ENCODE results near the gene SLC5A5. TPM values are rescaled to one million over a fixed set of nuclear protein-coding genes. Genes with fewer than 3 reads are reported as not detected.
A peak's percentile ranks its signal among the peaks of the same experiment; 100 is the strongest.
"Not testable (repeated sequence)": the region's sequence is repeated elsewhere in the genome, so short reads cannot be mapped to it uniquely, and the experiment has no call there.

The SLC5A5 gene
- total RNA-seq, 1 donor from 2014 or later: not detected

GRCh38 chr19:17866312-17866963 is 5.3 kb upstream of the SLC5A5 start:
- intact Hi-C loops (cut with DNase I): no loop called here
- no peak for DNase-seq (ENCODE audit: missing footprints)
- no peak for ATAC-seq

GRCh38 chr19:17866964-17867486 is 4.7 kb upstream of the SLC5A5 start:
- DNase-seq (ENCODE audit: missing footprints): peak; percentile 56
- intact Hi-C loops (cut with DNase I): no loop called here

GRCh38 chr19:17868669-17869068 is 3.1 kb upstream of the SLC5A5 start:
- ATAC-seq (no peak), DNase-seq (ENCODE audit: missing footprints) (peak; percentile 6)
- intact Hi-C loops (cut with DNase I): no loop called here

More at GRCh38 chr19:17866964-17867486, 4.7 kb upstream of the SLC5A5 start:
- ATAC-seq: no peak

- ATAC-seq (no peak), DNase-seq (ENCODE audit: missing footprints) (peak; percentile 2)
- intact Hi-C loops (cut with DNase I): no loop called here
Observed at GRCh38 chr19:17869114-17869608, 2.6 kb upstream of the SLC5A5 start.

DNA sequence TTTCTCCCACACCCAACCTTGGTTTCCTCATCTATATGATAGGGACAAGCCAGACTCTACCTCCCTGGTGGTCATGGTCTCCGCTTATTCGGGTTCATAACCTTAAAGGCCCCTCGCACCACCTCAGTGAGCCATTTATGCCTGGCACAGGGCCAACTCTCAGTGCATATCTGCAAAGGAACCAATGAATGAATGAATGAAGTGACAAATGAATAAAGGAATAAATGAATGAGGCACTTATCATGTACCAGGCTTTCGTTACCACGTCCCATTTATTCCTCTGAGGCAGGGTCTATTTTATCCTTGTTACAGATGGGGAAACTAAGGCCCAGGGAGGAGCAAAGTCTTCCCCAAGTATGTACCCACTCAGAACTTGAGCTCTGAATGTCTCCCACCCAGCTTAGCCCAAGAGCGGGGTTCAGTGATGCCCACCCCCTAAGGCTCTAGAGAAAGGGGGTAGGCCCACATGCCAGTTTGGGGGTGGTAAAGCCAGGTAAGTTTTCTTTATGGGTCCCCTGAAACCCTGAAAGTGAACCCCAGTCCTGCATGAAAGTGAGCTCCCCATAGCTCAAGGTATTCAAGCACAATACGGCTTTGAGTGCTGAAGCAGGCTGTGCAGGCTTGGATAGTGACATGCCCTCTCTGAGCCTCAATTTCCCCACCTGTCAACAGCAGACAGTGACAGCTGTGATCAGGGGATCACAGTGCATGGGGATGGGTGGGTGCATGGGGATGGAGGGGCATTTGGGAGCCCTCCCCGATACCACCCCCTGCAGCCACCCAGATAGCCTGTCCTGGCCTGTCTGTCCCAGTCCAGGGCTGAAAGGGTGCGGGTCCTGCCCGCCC is 490 bp upstream of the SLC5A5 start:
- intact Hi-C loops (cut with DNase I): no loop called here
- DNase-seq (ENCODE audit: missing footprints) (peak; percentile 9), ATAC-seq (no peak)

GRCh38 chr19:17872251-17873001 is 681 bp downstream of the SLC5A5 start:
- peak; percentile 67 for DNase-seq (ENCODE audit: missing footprints)
- no peak for ATAC-seq
- intact Hi-C loops (cut with DNase I): no loop called here

DNA sequence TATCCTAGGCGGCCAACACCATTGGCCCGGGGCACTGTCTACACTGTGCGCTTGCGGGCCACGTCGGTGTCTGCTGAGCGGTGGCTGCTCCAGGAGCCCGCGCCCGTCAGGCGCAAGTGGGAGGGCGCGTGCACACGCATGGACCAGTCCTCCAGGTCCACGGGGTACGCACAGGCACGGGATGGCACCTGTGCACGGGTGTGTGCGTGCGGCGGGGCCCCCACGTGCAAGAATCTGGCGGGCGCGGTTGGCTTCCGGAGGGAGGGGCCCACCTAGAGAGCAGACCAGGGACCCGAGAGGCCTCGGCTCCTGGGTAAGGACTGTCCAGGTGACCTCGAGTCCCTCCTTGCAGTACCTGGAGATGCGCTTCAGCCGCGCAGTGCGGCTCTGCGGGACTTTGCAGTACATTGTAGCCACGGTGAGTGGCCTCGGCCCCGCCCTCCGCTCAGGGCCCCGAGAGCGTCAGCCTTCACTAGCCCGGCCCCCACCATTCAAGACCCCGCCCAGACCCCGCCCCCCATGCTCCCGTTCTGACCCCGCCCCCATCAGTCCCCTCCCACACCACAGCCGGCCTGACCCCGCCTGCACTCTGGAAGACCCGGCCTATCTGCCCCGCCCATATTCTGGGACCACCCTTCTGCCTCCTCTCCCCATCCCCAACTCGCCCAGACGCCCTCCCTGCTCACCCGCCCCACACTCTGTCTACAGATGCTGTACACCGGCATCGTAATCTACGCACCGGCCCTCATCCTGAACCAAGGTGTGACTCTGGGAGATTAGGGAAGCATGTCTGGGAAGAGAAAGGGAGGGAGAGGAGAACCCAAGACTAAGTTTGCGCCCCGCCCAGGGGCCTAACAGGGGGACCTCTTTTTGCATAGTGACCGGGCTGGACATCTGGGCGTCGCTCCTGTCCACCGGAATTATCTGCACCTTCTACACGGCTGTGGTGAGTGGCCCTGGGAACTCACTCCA is 2.3 kb downstream of the SLC5A5 start:
- DNase-seq (ENCODE audit: missing footprints) (peak; percentile 54), ATAC-seq (no peak)
- intact Hi-C loops (cut with DNase I): no loop called here

DNA sequence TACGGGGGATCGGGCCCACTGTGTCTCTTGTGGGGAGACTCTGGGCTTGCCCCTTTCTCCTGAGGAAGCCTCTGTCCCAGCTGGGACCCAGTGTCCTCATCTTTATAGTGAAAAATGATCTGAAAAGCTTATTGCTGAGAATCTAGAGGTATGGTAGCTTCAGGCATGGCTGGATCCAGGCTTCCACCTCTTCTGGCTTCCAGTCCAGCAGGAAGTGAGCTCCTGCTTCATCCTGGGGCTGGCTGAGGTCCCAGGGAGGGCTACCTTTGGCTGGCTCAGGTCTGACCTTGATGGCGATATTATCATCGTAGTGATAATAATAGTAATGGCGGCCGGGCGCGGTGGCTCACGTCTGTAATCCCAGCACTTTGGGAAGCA is 3.0 kb downstream of the SLC5A5 start:
- ATAC-seq (no peak), DNase-seq (ENCODE audit: missing footprints) (peak; percentile 32)
- intact Hi-C loops (cut with DNase I): no loop called here

DNA sequence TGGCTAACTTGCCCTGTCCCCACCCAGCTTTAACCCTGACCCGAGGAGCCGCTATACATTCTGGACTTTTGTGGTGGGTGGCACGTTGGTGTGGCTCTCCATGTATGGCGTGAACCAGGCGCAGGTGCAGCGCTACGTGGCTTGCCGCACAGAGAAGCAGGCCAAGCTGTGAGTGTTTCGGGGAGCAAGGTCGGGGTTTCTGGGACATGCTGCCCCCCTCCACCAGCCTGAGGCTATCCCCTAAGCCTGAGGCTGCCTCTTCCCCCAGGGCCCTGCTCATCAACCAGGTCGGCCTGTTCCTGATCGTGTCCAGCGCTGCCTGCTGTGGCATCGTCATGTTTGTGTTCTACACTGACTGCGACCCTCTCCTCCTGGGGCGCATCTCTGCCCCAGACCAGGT is 6.0 kb downstream of the SLC5A5 start:
- DNase-seq (ENCODE audit: missing footprints) (peak; percentile 58), ATAC-seq (no peak)
- intact Hi-C loops (cut with DNase I): no loop called here

DNA sequence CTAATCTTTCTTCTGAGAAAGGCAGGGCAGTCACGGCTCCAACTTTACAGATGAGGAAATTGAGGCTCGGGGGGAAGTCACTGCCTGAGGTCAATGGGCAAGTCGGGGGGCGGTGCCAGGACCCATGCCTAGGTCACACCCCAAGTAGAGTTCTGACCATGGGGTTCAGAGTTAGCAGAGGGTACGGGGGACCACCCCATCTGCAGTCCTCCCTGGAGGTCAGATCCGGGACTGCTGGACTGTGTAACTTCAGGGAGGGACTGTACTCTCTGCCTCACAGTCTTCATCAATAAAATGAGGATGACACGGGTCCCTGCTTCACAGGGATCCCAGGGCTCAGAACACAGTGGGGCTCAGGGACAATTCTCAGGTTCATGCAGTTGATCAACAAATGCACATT is 7.7 kb downstream of the SLC5A5 start:
- DNase-seq (ENCODE audit: missing footprints) (peak; percentile 7), ATAC-seq (no peak)
- intact Hi-C loops (cut with DNase I): no loop called here

- DNase-seq (ENCODE audit: missing footprints) (peak; percentile 22), ATAC-seq (no peak)
- intact Hi-C loops (cut with DNase I): no loop called here
Observed at GRCh38 chr19:17881701-17882100, 10.0 kb downstream of the SLC5A5 start.

GRCh38 chr19:17883627-17884410 is 12.1 kb downstream of the SLC5A5 start:
- intact Hi-C loops (cut with DNase I): no loop called here
- ATAC-seq (no peak), DNase-seq (ENCODE audit: missing footprints) (peak; percentile 44)

GRCh38 chr19:17886515-17886914 is 14.8 kb downstream of the SLC5A5 start:
- intact Hi-C loops (cut with DNase I): no loop called here
- ATAC-seq (no peak), DNase-seq (ENCODE audit: missing footprints) (peak; percentile 13)

DNA sequence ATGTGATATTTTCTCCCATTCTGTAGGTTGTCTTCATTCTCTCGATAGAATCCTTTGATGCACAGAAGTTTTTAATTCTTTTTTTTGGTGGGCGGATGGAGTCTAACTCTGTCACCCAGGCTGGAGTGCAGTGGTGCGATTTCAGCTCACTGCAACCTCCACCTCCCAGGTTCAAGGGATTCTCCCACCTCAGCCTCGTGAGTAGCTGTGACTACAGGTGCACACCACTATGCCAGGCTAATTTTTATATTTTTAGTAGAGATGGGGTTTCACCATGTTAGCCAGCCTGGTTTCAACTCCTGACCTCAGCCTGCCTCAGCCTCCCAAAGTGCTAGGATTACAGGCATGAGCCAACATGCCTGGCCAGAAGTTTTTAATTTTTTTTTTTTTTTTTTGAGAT is 15.5 kb downstream of the SLC5A5 start:
- intact Hi-C loops (cut with DNase I); ATAC-seq: not testable (repeated sequence)
- DNase-seq (ENCODE audit: missing footprints): peak; percentile 7

DNA sequence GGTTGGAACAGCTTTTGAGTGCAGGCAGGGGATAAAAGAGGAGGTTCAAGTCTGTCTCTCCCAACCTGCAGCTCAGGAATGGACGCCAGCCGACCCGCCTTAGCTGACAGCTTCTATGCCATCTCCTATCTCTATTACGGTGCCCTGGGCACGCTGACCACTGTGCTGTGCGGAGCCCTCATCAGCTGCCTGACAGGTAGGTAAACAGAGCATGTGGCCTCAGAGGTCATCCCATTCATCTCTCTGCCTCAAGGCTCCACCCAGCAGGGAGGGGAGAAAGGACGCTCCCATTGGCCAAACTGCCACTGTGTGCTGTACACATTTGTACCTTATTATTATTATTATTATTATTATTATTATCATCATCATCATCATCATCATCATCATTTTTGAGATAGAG is 16.5 kb downstream of the SLC5A5 start:
- intact Hi-C loops (cut with DNase I): no loop called here
- DNase-seq (ENCODE audit: missing footprints): no peak
- no peak for ATAC-seq

- intact Hi-C loops (cut with DNase I): no loop called here
Observed at GRCh38 chr19:17889609-17890214, 18.0 kb downstream of the SLC5A5 start.

GRCh38 chr19:17893766-17894165 is 22.0 kb downstream of the SLC5A5 start:
- intact Hi-C loops (cut with DNase I): no loop called here
- DNase-seq (ENCODE audit: missing footprints): no peak
- no peak for ATAC-seq

More at GRCh38 chr19:17889609-17890214, 18.0 kb downstream of the SLC5A5 start:
- ATAC-seq (no peak), DNase-seq (ENCODE audit: missing footprints) (no peak)

All from Right ventricle myocardium inferior (tissue), 1 donor.